Inflammatory macrophage (primary cell): Measurements from ENCODE around the gene IGFL2.
"Not testable (repeated sequence)": the region's sequence is repeated elsewhere in the genome, so short reads cannot be mapped to it uniquely, and the experiment has no call there.

ENCODE experiments used
- DNase-seq, 2 donors: peaks; one replicate each; pipeline ENCODE4 v3.0.0-alpha.2; 2020 to 2022

Gene IGFL2

DNA sequence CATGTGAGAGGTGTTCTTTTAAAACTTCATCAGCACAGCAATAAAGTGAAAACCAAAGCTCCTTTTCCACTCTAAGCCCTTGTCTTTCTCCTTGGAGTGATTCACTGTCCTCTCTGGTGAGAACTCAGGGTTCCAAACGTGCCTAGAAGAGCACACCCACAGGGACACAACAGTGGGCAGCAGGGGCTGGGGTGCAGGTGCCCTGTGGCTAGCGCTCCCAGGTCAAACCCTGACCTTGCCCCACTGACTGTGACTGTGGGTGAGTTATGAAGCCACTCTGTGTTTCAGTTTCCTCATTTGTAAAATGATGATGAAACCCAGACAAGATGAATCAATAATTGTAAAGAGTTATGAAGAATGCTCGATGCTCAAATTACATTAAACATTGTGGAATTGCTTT, 43.9 kb downstream of the IGFL2 start:
- peak; percentile 58 to 61 for DNase-seq

DNA sequence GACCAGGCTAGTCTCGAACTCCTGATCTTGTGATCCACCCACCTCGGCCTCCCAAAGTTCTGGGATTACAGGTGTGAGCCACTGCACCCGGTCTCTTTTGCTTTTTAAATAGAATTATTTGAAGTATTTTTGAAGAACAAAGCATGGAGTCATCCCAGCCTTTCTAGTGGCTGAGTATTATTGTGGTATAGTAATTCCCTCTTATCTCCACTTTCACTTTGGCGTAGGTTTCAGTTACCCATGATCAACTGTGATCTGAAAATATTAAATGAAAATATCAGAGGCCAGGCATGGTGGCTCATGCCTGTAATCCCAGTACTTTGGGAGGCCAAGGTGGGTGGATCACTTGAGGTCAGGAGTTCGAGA, 44.6 kb downstream of the IGFL2 start:
- DNase-seq, result not testable (repeated sequence)

DNA sequence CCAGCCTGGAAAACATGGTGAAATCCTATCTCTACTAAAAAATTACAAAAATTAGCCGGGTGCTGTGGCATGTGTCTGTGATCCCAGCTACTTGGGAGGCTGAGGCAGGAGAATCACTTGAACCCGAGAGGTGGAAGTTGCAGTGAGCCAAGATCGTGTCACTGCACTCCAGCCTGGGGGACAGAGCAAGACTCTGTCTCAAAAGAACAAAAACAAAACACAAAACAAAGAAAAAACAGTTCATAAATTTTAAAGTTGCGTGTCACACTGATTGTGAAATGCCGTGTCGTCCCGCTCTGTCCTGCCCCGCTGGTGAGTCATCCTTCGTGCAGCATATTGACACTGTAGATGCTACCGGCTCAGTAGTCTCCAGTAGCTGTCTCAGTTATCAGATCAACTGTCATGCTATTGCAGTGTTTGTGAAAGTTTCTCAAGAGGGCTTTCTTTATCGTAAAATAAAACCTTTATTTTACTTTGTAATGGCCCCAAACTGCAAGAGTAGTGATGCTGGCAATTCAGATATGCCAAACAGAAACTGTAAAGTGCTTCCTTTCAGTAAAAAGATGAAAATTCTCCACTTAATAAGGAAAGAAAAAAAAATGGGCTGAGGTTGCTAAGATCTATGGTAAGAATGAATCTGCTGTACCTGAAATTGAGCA, 45.1 kb downstream of the IGFL2 start:
- DNase-seq, result peak; percentile 83 to 85

DNA sequence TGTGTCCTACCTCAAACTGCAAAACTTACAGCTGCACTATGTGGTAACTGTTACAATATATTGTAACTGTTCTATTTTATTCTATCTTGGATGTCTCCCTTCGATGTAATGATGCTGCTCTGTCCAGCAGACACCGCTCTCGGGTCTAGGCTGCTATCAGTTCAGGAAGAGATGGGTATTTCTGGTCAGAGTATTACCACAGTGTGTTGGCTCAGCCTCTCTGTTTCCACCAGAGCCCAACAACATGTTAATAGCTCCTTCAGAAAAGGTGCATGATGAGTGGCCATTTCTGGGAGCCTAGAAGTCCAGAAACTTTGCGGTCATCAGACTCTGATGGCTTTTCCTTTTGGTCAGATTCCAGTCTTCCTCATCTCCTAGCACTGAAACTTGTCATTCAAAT, 45.6 kb downstream of the IGFL2 start:
- DNase-seq, result no peak

DNA sequence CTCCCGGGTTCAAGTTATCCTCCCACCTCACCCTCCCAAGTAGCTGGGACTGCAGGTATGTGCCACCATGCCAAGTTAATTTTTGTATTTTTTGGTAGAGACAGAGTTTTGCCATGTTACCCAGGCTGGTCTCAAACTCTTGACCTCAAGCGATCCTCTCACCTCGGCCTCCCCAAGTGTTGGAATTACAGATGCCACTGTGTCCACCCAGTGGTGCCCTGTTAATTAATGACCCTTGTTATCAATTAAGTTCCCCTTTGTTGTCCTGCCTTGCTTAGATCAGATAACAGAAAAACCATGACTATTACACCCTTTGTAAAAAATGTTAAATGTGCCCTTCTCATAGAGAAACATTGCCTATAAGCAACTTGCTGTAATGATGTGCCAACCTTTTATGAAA, 47.1 kb downstream of the IGFL2 start:
- DNase-seq, result no peak

DNA sequence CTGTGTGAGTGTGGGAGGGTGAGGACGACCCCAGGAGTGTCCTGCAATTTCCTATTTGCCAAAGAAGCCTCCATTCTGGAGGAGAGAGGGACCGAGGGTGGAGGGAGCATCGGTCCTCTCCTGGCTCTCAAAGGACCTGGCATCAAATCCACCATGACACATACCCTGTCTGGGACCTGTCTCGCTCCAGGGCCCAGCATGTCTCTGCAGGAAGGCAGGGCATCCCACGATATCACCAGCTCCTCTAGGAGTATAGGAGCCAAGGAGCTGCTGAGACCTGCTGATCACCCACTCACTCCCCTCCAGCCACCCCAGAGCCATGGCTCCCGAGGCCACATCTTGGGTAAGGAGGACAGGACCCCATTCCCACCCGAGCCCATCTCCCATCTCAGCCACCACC, 47.9 kb downstream of the IGFL2 start:
- not testable (repeated sequence) for DNase-seq

DNA sequence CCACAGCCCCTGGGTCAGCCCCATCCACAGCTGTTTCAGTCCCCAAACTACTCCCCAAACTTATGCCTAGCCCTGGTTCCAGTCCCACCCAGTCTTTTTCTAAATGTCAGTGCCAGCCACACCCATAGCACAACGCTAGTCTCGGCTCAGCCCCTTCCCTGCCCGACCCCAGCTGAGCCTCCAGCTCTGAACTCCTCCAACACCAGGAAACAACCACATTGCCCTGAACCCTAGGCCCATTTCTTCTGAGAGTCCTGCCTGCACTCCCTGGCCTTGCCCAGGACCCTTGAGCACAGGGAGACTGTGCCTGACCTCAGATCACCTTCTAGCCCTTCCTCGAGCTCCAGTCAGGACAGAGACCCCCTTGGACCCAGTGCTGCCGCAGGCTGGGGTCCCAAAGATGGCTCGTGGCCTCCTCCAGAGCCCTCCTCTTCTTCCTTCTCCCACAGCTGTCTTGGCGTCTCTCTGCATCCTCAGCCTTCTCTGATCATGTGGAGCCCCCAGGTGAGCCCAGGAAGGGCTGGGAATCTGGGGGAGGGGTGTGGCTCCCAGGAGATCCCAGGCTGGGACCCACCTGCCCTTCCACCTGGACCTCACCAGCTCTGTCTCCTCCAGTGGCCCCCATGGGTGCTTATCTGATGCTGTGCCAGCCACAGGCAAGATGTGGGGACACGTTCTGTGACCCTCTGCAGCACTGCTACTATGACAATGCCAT, 48.5 kb downstream of the IGFL2 start:
- no peak for DNase-seq

DNA sequence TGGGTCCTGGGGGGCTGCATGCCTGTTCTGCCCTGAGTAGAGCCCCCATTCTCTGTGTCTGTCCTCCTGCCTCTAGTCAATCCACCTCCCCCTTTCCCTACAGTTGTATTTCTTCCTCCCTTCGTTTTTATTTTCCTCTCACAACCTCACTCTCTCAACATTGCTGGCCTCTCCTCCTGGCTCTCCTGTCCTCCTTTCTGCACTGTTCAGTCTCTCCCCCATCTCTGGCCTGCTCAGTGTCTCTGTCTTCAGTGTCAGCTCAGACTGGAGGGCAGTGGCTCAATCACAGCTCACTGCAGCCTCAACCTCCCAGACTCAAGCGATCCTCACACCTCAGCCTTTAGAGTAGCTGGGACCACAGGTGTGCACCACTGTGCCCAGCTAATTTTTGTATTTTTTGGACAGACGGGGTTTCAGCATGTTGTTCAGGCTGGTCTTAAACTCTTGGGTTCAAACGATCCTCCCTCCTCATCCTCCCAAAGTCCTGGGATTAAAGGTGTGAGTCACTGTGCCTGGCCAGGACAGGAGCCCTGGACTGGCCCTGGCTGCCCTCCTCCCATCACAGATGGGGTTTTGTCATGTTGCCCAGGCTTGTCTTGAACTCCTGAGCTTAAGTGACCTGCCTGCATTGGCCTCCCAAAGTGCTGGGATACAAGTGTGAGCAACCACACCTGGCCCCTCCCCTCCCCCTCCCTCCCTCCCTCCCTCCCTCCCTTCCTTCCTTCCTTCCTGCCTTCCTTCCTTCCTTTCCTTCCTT, 49.5 kb downstream of the IGFL2 start:
- DNase-seq, result no peak

DNA sequence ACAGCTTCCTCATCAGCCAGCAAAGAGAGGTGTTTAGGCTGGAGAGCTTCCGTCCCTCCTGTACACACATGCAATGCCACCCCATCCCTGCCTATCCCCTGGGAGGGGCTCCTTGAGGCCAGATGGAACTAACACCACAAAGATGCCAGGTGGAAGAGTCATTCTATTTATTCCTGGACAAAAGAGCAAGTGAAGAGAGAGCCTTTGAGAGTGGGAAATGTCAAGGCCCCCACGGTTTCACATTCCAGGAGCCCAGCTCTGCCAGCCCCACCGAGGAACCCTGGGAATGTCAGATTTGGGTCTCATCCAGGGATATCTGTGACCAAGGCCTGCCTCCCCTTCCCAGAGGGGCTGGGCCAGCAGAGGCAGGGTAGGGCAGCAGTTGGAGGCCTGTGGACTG, 50.7 kb downstream of the IGFL2 start:
- no peak for DNase-seq

DNA sequence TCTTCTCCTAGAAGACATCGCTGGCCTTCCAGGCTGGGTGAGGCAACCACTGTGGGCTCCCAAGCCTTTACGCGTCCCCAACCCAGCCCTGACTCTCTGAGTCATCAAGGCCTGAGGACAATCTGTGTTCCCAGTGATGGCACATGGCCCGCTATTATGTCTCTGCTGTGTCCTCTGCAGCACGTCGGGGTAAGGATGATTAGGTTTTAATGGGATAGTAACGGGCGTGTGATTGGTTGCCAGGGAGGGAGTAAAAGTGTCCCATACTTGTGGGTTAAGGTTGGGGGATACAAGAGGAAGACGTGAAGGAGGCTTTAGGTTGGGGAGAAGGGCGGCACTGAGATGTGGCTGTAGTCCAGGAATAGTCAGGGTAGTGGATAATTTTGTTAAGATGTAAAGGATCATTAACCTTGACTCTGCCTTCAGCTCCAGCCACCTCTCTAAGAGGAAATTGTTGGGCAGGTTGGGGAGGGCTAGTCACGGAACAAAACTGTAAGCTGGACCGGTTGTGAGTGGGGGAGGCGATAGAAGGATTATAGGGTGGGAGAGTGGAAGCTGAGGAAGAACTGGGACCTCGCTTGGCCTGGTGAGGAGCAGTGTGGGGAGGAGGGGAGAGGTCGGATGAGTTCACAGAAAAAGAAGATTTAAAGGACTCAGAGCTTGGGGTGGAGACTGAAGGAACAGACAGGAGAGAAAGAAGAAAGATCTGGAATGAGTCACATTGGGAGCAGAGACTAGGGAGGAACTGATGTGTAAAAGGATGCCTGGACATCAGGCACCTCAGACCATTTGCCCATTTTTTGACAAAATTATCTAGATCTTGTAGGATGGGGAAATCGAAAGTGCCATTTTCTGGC, 53.6 kb downstream of the IGFL2 start:
- no peak for DNase-seq

DNA sequence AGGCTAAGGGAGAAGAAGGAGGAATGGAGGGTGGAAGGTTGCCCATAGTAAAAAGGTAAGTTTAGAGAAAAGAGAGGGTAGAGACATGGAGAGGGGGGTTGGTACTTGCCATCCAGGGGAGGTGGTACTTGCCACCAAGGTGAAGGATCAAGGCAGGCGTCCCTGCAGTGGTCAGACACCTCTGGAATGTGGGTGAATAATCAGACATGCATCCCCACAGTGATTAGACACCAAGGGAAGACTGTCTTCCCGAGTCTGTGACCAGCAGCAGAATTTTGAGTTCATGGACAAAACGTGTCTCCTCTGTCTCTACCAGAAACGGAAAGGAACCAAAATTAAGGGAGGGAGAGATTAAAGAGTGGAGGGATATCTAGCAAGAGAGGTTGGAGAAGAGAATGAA, 54.4 kb downstream of the IGFL2 start:
- no peak for DNase-seq

DNA sequence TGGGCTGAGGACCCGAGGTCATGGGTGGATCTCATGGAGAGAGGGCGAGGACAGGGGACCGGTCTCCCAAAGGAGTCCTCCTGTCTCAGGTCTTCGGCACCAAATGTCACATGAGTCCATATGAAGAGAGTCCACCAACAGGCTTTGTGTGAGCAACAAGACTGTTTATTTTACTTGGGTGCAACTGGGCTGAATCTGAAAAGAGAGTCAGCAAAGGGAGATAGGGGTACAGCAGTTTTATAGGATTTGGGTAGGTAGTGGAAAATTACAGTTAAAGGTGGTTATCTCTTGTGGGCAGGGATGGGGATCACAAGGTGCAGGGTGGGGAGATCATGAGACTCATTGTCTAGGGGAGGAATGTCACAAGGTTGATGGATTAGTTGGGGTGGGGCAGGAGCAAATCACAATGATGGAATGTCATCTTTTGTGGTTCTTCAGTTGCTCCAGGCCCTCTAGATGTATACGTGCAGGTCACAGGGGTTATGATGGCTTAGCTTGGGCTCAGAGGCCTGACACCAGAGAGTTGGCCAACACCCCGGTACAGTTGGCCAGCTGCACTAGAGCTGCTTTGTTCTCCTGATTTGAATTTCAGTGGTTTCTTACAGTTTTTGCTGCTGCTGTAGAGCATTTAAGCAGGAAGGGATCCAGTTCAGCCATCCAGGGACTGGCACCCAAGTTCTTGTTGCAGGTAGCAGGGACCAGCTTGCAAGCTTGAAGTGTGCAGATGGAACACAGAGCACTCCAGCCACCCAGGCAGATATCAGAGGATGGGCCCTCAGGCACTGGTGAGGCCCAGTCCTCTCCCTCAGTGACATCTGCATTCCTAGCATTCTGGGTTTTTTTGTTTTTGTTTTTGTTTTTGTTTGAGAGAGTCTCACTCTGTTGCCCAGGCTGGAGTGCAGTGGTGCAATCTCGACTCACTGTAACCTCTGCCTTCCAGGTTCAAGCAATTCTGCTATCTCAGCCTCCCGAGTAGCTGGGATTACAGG, 55.1 kb downstream of the IGFL2 start:
- no peak for DNase-seq

DNA sequence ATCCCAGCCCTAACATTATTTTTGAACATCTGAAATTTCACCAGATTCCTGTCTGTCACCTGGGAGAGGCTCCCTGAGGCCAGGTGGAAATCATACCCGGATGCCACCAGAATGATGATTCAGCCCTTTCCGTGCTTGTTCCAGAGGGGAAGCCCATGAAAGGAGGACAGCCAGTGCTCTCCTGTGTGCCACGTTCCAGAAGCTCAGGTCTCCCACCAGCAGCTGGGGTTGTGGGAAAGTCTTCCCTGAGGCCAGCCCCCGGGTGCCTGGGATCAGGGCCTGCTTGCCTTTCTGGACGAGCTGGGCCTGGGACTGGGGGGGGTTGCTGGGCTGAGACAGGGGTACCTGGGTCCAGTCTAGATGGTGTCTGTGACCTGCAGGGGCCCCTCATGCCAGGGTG, 56.0 kb downstream of the IGFL2 start:
- no peak for DNase-seq

DNA sequence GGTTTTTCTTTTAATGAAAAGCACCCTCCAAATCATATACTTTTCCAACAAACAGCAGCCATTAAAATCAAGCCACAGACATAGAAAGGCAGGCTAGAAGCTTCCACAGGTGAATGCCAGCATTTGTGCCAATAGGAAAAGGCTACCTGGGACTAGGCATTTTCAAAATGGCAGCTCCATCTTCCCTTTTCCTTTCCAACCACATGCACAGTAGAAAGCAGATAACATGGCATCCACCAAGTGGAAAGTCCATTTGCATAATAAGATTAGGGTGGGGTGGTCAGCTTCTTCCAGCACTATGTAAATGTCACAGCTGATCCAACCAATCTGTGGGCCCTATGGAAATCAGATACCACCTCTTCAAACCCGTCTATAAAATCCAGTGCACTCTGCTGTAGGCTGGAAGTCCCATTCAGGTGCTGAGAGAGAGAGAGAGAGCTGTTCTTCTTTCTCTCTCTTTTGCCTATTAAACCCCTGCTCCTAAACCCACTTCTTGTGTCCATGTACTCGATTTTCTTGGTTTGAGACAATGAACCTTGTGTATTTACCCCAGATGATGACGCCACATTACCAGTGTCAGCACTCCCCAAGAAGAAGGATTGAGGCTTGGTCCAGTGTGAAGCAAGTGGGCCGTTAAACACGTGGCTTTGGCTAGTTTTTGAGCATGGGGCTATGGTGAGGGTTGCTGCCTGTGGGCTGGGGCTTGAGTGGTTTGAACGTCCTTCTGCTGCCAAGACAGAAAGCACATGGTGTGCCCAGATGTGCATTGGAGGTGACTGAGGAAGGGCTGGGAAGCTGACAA, 57.3 kb downstream of the IGFL2 start:
- no peak for DNase-seq

DNA sequence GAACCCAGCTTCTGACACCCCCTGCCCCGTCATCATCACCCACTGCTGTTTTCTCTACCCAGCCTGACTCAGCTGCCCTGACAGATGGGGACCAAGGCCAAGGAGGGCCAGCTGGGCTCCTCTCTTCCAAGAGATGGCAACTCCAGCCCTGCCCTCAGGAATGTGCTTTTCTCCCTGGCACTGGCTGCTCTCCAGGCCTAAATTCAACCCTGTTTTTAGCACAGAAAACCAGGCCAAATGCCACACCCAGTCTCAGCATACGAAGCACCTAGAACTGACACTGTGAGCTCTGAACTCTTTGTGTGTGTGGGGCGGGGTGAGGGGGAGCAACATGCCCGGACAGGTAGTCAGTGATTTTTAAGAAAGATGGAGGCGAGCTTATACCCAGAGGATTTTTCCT, 58.1 kb downstream of the IGFL2 start:
- DNase-seq, result no peak

DNA sequence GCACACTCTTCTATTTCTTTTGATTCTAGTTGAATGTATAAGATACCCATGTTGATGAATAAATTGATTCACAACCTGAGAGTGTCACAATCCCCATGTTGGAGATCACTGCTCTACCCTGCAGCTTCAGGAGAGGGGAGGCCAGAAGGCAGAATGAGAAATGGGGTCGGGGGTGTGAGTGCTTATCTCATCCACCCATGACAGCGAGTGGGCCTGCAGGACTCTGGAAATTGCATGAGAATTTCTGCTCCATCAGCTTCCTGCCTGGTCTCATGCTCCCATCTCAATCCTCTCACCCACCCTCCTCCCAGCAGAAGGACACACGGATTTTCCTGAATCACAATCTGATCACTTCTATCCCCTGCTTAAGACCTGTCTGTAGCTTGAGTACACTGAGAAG, 58.6 kb downstream of the IGFL2 start:
- peak in 1 of 2 donors; percentile 46 for DNase-seq

DNA sequence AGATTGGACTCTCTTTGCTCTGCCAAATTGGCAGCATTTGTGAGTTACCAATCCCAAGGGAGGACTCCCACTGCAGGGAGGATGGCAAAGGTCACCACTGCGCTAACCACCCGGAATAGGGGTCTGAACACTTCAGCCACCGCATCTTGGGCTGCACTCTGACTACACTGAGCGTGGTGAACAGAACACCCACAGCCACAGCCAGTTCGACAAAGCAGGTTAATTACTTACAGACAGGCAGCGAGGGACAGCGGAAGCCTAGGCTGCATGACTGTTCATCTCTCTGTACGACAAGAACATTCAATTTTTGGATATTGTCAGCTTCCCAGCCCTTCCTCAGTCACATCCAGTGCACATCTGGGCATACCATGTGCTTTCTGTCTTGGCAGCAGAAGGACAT, 59.8 kb downstream of the IGFL2 start:
- not testable (repeated sequence) for DNase-seq

DNA sequence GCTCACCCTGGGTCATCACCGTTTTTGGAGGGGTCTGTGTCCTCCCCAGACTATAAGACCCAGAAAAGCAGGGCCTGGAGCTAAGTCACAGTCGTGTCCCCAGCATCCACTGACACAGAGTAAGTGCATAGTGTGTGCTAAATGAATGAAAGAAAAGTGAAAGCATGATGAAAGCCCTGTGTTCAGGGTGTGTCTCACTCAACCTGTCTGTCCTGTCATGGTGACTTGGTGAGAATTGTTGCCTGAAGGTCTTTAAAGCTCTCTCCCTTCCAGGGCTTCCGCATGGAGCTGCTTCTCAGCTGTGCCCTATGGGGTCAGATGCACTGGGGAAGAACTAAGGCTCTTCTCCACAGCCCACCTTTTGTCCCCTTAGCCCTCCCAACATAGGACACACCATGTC, 61.0 kb downstream of the IGFL2 start:
- DNase-seq, result no peak

DNA sequence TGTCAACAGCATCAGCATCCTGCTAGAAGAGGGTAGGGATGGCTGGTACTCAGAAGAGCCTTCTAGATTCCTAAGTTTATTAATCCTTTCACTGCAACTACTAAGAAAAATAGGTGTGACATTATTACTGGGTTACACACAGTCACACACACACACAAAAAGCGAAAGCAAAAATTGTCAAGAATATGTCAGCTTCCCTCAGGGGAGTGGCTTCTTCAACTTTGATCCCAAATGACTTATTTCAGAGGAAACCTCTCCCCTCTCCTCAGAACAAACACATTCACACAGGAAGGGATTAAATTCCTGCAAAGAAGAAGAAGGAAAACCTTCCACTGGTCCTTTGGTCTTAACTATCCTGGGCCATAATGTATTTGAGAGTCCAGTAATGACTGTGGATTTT, 61.4 kb downstream of the IGFL2 start:
- DNase-seq, result no peak

DNA sequence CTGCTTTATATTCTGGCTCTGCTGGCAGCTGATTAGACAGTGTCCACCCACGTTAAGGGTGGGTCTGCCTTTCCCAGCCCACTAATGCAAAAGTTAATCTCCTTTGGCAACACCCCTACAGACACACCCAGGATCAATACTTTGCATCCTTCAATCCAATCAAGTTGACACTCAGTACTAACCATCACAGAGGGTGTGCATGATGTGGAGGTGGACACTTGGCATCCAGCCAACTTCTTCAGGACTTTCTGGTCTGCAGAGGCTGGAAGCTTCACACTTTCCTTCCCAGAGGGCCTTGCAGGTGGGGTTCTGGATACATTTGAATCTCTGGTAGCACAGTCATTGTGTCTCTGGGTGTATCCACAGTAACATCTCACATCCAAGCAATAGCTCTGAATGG, 62.6 kb downstream of the IGFL2 start:
- no peak for DNase-seq
